ENCODE results near the gene CRACR2A. TPM values are rescaled to one million over a fixed set of nuclear protein-coding genes. Genes with fewer than 3 reads are reported as not detected.
A peak's percentile ranks its signal among the peaks of the same experiment; 100 is the strongest.

Gene CRACR2A
- total and polyA plus RNA-seq, 3 experiments from 2014 or later, result 23.3 to 27.9 (median 27.3) TPM

DNA sequence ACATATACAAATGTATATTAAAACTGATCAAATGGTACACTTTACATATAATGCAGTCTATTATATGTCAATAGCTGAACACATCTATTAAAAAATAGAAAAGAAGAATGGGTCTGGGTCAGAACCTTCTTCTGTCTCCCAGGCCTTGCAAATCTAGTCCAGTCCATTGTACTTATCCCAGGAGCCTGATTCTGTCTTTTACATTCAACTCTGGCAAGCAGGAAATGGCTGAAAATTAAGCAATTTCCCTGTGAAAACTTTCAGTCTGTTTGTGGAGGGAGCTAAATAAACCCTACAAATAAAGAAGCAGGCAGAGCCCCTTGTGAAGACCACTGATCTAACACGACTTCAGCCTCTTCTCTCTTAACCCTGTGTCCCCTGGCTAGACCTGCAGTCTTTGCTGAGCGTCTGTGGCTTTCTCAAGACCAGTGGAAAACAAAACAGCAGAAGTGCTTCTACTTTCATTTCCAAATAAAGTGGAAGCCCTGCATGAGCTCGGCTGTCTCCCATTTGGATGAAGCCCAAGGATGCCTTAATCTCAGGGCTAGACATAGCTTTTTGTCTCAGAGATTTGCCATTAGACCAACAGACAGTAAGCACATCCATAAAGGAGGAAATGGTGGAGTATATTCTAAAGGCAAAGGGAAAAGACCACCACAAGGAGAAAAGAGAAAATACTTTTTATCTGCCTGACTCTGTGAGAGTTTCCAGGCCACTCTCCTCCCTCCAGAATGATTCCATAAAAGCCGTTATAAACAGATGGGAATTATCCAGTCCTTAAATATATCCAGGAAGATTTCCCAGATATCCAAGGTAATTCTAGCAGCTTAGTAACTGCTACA is 48.2 kb downstream of the CRACR2A start:
- Histone ChIP-seq H3K4me1 (ENCODE audit: insufficient read depth, low read length) (no peaks in the 10 kb centered on the region), H3K4me3 (ENCODE audit: low read length) (no peak overlapping the region), H3K9me3 (ENCODE audit: low read length) (no peaks in the 10 kb centered on the region), H3K27ac (ENCODE audit: low read depth, low read length) (no peak overlapping the region), H3K27me3 (ENCODE audit: insufficient read depth, low read length, poor library complexity, severe bottlenecking) (no peaks in the 10 kb centered on the region), H3K36me3 (ENCODE audit: insufficient read depth, low read length) (no peaks in the 10 kb centered on the region)
- no peak for DNase-seq
- Mint-ChIP-seq H3K4me1 (peaks cover 30 to 66% (median 53%) of the 10 kb centered on the region in 3 donors), H3K27me3 (no peaks in the 10 kb centered on the region), H3K36me3 (peaks cover 18 to 51% (median 20%) of the 10 kb centered on the region in 3 donors), H3K9me3 (peaks cover 0 to 14% (median 9%) of the 10 kb centered on the region in 5 donors), H3K4me3 (peak overlapping the region in 1 of 7 donors; percentile 33), H3K27ac (peak overlapping the region; percentile 9 to 85 (median 64))
- ChIA-PET POLR2A (no interaction called here), CTCF (no interaction called here)

DNA sequence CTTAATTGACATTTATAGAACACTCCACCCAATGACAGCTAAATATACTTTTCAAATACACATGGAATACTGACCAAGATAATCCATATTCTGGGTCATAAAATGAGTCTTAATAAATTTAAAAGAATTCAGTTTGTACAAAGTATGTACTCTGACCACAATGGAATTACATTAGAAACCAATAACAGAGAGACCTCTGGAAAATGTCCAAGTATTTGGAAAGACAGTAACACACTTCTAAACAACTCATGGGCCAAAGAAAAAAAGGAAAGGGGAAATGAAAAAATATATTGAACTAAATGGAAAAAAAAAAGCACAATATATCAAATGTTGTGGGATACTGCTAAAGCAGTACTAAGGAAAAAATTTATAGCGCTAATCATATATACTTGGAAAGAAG is 52.0 kb downstream of the CRACR2A start:
- H3K36me3 ChIP-seq (ENCODE audit: insufficient read depth, low read length), result no peaks in the 10 kb centered on the region
- no peak overlapping the region for H3K4me3 Mint-ChIP-seq
- DNase-seq, result no peak
- peaks cover 0 to 14% (median 9%) of the 10 kb centered on the region in 5 donors for H3K9me3 Mint-ChIP-seq
- no peak overlapping the region for H3K27ac ChIP-seq (ENCODE audit: low read depth, low read length)
- H3K36me3 Mint-ChIP-seq, result peaks cover 18 to 60% (median 20%) of the 10 kb centered on the region in 3 donors
- peak overlapping the region in 2 of 8 donors; percentile 10 to 31 for H3K27ac Mint-ChIP-seq
- no peaks in the 10 kb centered on the region for H3K27me3 ChIP-seq (ENCODE audit: insufficient read depth, low read length, poor library complexity, severe bottlenecking)
- ChIA-PET CTCF (no interaction called here), POLR2A (no interaction called here)
- no peaks in the 10 kb centered on the region for H3K9me3 ChIP-seq (ENCODE audit: low read length)
- H3K4me1 ChIP-seq (ENCODE audit: insufficient read depth, low read length), result no peaks in the 10 kb centered on the region
- no peak overlapping the region for H3K4me3 ChIP-seq (ENCODE audit: low read length)
- no peaks in the 10 kb centered on the region for H3K27me3 Mint-ChIP-seq
- peaks cover 30 to 56% (median 40%) of the 10 kb centered on the region in 3 donors for H3K4me1 Mint-ChIP-seq

DNA sequence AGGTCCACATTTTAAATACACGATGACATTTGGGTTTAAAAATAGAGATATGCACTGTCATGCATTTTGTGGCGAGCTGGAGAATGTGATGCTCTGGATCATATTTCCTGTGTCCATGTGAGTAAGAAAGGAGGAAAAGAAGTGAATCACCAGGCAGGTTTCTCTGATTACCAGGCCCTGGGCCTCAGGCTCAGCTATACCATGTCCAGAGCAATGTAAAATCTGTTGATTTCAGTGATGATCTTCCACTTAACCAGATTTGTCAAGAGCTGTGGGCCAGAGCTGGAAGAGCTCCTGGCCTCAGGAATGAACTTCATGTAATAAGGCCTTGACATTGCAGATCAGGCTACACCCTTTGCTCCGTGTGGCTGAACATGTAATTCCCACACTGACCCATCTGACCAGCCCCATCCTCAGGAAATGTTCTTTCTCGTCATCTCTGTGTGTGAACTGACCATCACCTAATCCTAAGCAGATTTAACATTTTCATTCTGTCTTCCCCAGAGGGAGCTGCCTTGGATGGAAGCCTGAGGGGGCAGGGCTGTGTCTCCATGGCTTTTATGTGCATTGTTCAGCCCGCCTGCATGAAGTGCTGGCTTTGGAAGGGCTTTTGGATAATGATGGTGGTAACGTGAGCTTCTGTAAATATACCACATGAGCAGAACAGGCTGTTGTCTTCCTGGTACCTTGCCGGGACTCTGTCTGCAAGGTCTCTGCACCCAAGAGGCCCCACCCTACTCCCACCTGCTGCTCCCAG is 54.5 kb downstream of the CRACR2A start:
- H3K9me3 ChIP-seq (ENCODE audit: low read length), result no peaks in the 10 kb centered on the region
- H3K9me3 Mint-ChIP-seq, result peaks cover 0 to 5% (median 3%) of the 10 kb centered on the region in 5 donors
- no peaks in the 10 kb centered on the region for H3K27me3 ChIP-seq (ENCODE audit: insufficient read depth, low read length, poor library complexity, severe bottlenecking)
- H3K4me3 ChIP-seq (ENCODE audit: low read length), result no peak overlapping the region
- no peak for DNase-seq
- peaks cover 15 to 62% (median 16%) of the 10 kb centered on the region in 3 donors for H3K36me3 Mint-ChIP-seq
- ChIA-PET POLR2A (no interaction called here), CTCF (interaction anchor here (1.6 kb wide), 1 partner anchor 40 kb away, joined by 4 read pairs; no protein-coding TSS in a partner anchor)
- H3K27me3 Mint-ChIP-seq, result no peaks in the 10 kb centered on the region
- H3K36me3 ChIP-seq (ENCODE audit: insufficient read depth, low read length), result peaks cover 2% of the 10 kb centered on the region
- peak overlapping the region in 2 of 8 donors; percentile 23 to 59 for H3K27ac Mint-ChIP-seq
- no peak overlapping the region for H3K27ac ChIP-seq (ENCODE audit: low read depth, low read length)
- no peak overlapping the region for H3K4me3 Mint-ChIP-seq
- peaks cover 17 to 31% (median 19%) of the 10 kb centered on the region in 3 donors for H3K4me1 Mint-ChIP-seq
- H3K4me1 ChIP-seq (ENCODE audit: insufficient read depth, low read length), result no peaks in the 10 kb centered on the region

GRCh38 chr12:3697311-3697870 is 55.5 kb downstream of the CRACR2A start:
- CTCF ChIA-PET, result interaction anchor here (1.6 kb wide), 1 partner anchor 39 kb away, joined by 4 read pairs; no protein-coding TSS in a partner anchor
- H3K36me3 Mint-ChIP-seq, result peaks cover 9 to 65% (median 15%) of the 10 kb centered on the region in 3 donors

GRCh38 chr12:3694673-3695072 is 58.2 kb downstream of the CRACR2A start:
- Mint-ChIP-seq H3K27ac (no peak overlapping the region), H3K9me3 (no peaks in the 10 kb centered on the region), H3K4me3 (no peak overlapping the region), H3K36me3 (peaks cover 17 to 87% (median 24%) of the 10 kb centered on the region in 3 donors), H3K4me1 (peaks cover 2 to 6% (median 4%) of the 10 kb centered on the region in 3 donors), H3K27me3 (no peaks in the 10 kb centered on the region)
- Histone ChIP-seq H3K4me3 (ENCODE audit: low read length) (no peak overlapping the region), H3K27me3 (ENCODE audit: insufficient read depth, low read length, poor library complexity, severe bottlenecking) (no peaks in the 10 kb centered on the region), H3K9me3 (ENCODE audit: low read length) (no peaks in the 10 kb centered on the region), H3K27ac (ENCODE audit: low read depth, low read length) (no peak overlapping the region), H3K4me1 (ENCODE audit: insufficient read depth, low read length) (no peaks in the 10 kb centered on the region), H3K36me3 (ENCODE audit: insufficient read depth, low read length) (peaks cover 4% of the 10 kb centered on the region)
- ChIA-PET POLR2A (no interaction called here), CTCF (no interaction called here)
- DNase-seq, result no peak

More at GRCh38 chr12:3697311-3697870, 55.5 kb downstream of the CRACR2A start:
- no peak overlapping the region for H3K27ac ChIP-seq (ENCODE audit: low read depth, low read length)
- H3K9me3 ChIP-seq (ENCODE audit: low read length), result no peaks in the 10 kb centered on the region
- Mint-ChIP-seq H3K4me3 (no peak overlapping the region), H3K27ac (peak overlapping the region in 3 of 8 donors; percentile 18 to 74 (median 38)), H3K27me3 (no peaks in the 10 kb centered on the region), H3K4me1 (peaks cover 10 to 23% (median 16%) of the 10 kb centered on the region in 3 donors), H3K9me3 (no peaks in the 10 kb centered on the region)
- no peaks in the 10 kb centered on the region for H3K27me3 ChIP-seq (ENCODE audit: insufficient read depth, low read length, poor library complexity, severe bottlenecking)
- H3K36me3 ChIP-seq (ENCODE audit: insufficient read depth, low read length), result peaks cover 4% of the 10 kb centered on the region
- no peak for DNase-seq
- H3K4me3 ChIP-seq (ENCODE audit: low read length), result no peak overlapping the region
- no peaks in the 10 kb centered on the region for H3K4me1 ChIP-seq (ENCODE audit: insufficient read depth, low read length)
- POLR2A ChIA-PET, result no interaction called here

DNA sequence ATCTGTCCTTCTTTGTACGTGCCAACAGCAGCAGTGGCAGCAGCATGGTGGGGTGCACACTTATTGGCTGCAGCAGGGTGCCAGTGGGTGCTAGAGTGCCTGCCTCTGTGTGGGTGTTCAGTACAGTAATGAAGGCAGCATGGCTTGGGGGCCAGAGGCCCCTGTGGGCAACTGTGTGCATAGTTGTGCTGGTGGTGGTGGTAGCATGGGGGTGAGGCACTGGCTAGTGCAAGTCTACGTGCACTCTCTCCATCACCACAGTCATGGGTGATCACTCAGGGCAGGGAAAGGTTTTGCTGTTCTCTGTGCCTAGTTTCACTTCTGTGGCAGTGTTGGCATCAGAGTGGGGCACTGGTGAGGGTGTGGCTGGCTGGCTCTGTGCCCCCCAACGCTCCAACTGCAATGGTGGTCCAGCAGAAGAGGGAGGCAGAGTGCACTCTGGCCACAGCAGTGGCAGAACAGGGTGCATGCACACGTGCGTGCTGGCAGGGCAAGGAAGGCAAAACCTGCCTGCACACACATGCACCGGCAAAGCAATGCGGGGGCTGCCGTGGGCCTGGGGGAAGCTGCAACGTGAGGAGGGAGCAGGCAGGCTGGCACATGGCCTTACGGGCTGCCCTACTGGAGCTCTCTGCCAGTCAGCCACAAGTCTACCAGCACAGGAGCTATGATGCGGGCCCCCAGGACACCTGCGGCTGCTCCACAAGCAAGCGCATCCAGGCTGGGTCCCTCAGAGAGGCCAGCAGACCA is 60.1 kb downstream of the CRACR2A start:
- Histone ChIP-seq H3K4me3 (ENCODE audit: low read length) (no peak overlapping the region), H3K9me3 (ENCODE audit: low read length) (no peaks in the 10 kb centered on the region), H3K36me3 (ENCODE audit: insufficient read depth, low read length) (peaks cover 4% of the 10 kb centered on the region), H3K27me3 (ENCODE audit: insufficient read depth, low read length, poor library complexity, severe bottlenecking) (no peaks in the 10 kb centered on the region), H3K4me1 (ENCODE audit: insufficient read depth, low read length) (no peaks in the 10 kb centered on the region), H3K27ac (ENCODE audit: low read depth, low read length) (no peak overlapping the region)
- POLR2A ChIA-PET, result no interaction called here
- peaks cover 2 to 11% (median 4%) of the 10 kb centered on the region in 3 donors for H3K4me1 Mint-ChIP-seq
- CTCF ChIA-PET, result interaction anchor here (1.1 kb wide), 1 partner anchor 22 kb away, joined by 3 read pairs; no protein-coding TSS in a partner anchor
- H3K27ac Mint-ChIP-seq, result peak overlapping the region in 1 of 8 donors; percentile 12
- DNase-seq, result no peak
- H3K9me3 Mint-ChIP-seq, result no peaks in the 10 kb centered on the region
- H3K4me3 Mint-ChIP-seq, result no peak overlapping the region
- H3K27me3 Mint-ChIP-seq, result no peaks in the 10 kb centered on the region
- H3K36me3 Mint-ChIP-seq, result peaks cover 17 to 80% (median 24%) of the 10 kb centered on the region in 3 donors

DNA sequence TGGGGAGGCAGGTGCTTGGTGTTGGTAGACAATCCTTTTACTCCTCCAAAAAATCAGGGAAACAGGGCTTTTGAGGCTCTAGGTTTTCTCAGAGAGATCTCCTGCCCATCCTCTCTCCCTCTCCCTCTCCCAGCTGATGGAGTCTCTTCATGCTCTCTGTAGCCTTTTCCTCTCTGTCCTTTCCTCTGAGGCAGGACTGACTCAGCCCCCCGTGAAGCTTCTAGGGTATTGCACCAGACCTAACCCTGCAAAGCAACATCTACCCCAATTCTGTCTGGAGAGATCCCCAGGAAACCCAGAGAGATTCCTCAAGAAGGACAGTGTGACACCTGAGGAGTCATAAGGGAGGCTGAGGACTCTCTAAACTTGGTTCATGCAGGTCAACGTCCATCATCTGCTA is 66.4 kb downstream of the CRACR2A start:
- no peaks in the 10 kb centered on the region for H3K36me3 ChIP-seq (ENCODE audit: insufficient read depth, low read length)
- H3K4me1 ChIP-seq (ENCODE audit: insufficient read depth, low read length), result no peaks in the 10 kb centered on the region
- H3K27ac Mint-ChIP-seq, result peak overlapping the region in 6 of 8 donors; percentile 19 to 80 (median 39)
- H3K27me3 ChIP-seq (ENCODE audit: insufficient read depth, low read length, poor library complexity, severe bottlenecking), result no peaks in the 10 kb centered on the region
- H3K4me1 Mint-ChIP-seq, result peaks cover 2 to 11% (median 4%) of the 10 kb centered on the region in 3 donors
- no peaks in the 10 kb centered on the region for H3K9me3 Mint-ChIP-seq
- ChIA-PET CTCF (interaction anchor here (1.6 kb wide), 1 partner anchor 91 kb away, joined by 4 read pairs; no protein-coding TSS in a partner anchor), POLR2A (no interaction called here)
- DNase-seq, result no peak
- H3K9me3 ChIP-seq (ENCODE audit: low read length), result no peaks in the 10 kb centered on the region
- no peak overlapping the region for H3K27ac ChIP-seq (ENCODE audit: low read depth, low read length)
- no peaks in the 10 kb centered on the region for H3K27me3 Mint-ChIP-seq
- H3K4me3 Mint-ChIP-seq, result no peak overlapping the region
- no peak overlapping the region for H3K4me3 ChIP-seq (ENCODE audit: low read length)
- H3K36me3 Mint-ChIP-seq, result peaks cover 10 to 61% (median 15%) of the 10 kb centered on the region in 3 donors
